ENCODE measurements around the gene GMDS.

GRCh38 chr6:1594445-1595200 is 650.8 kb downstream of the GMDS start:
- no peak for TF ChIP-seq CTCF (IDR thresholded peaks at IDR 0.05)
- TF ChIP-seq POLR2A (IDR thresholded peaks at IDR 0.05) = no peak

Data from Peyer's patch (tissue), 4 donors.